HEK293 (cell line): ENCODE results near the gene FCER2.
A peak's percentile ranks its signal among the peaks of the same experiment; 100 is the strongest.

Source experiments
- HIC1 ChIP-seq: fragments of 450-650 bp; formaldehyde crosslinking; IDR thresholded peaks from 2 replicates; pipeline ENCODE4 v1.5.1; 2016; ENCODE audit warnings: missing biosample characterization, missing genetic modification characterization
- OSR2 ChIP-seq: fragments of 450-650 bp; formaldehyde crosslinking; IDR thresholded peaks from 2 replicates; pipeline ENCODE4 v1.5.1; 2016; ENCODE audit warnings: missing biosample characterization, missing genetic modification characterization
- REST ChIP-seq: fragments of 450-650 bp; formaldehyde crosslinking; IDR thresholded peaks from 2 replicates; pipeline ENCODE4 v1.5.1; 2016; ENCODE audit warnings: missing biosample characterization, missing genetic modification characterization
- YY1 ChIP-seq: fragments of 450-650 bp; formaldehyde crosslinking; IDR thresholded peaks from 2 replicates; pipeline ENCODE4 v1.5.1; 2018; ENCODE audit warnings: missing biosample characterization, missing genetic modification characterization
- ZNF112 ChIP-seq: fragments of 450-650 bp; formaldehyde crosslinking; IDR thresholded peaks from 2 replicates; pipeline ENCODE4 v1.5.0; 2017; ENCODE audit warnings: missing biosample characterization, missing genetic modification characterization
- ZNF121 ChIP-seq: fragments of 450-650 bp; formaldehyde crosslinking; IDR thresholded peaks from 2 replicates; pipeline ENCODE4 v1.5.1; 2016; ENCODE audit warnings: missing biosample characterization, missing genetic modification characterization
- ZNF311 ChIP-seq: fragments of 450-650 bp; formaldehyde crosslinking; IDR thresholded peaks from 2 replicates; pipeline ENCODE4 v1.5.1; 2017; ENCODE audit warnings: missing biosample characterization, missing genetic modification characterization, borderline replicate concordance
- ZNF621 ChIP-seq: fragments of 450-650 bp; formaldehyde crosslinking; IDR thresholded peaks from 2 replicates; pipeline ENCODE4 v1.5.1; 2017; ENCODE audit warnings: missing biosample characterization, missing genetic modification characterization
- ZNF776 ChIP-seq: fragments of 450-650 bp; formaldehyde crosslinking; IDR thresholded peaks from 2 replicates; pipeline ENCODE4 v1.5.0; 2017; ENCODE audit warnings: missing biosample characterization, missing genetic modification characterization, borderline replicate concordance
- ZNF777 ChIP-seq: fragments of 450-650 bp; formaldehyde crosslinking; IDR thresholded peaks from 2 replicates; pipeline ENCODE4 v1.5.1; 2017; ENCODE audit warnings: missing biosample characterization, missing genetic modification characterization, borderline replicate concordance
- TF ChIP-seq, protein P1 (sequence below): fragments of 450-650 bp; formaldehyde crosslinking; IDR thresholded peaks from 2 replicates; pipeline ENCODE4 v1.5.1; 2016; ENCODE audit warnings: missing biosample characterization, missing genetic modification characterization
- TF ChIP-seq, protein P2 (sequence below): fragments of 450-650 bp; formaldehyde crosslinking; IDR thresholded peaks from 2 replicates; pipeline ENCODE4 v1.5.1; 2016; ENCODE audit warnings: missing biosample characterization, missing genetic modification characterization
- TF ChIP-seq, protein P3 (sequence below): fragments of 450-650 bp; formaldehyde crosslinking; optimal IDR thresholded peaks from 2 replicates; pipeline ENCODE3; 2016; ENCODE audit warnings: missing biosample characterization, mild to moderate bottlenecking, missing genetic modification characterization

GRCh38 chr19:7648265-7649014, 53.5 kb downstream of the FCER2 start:
- TF ChIP-seq, protein P1, sequence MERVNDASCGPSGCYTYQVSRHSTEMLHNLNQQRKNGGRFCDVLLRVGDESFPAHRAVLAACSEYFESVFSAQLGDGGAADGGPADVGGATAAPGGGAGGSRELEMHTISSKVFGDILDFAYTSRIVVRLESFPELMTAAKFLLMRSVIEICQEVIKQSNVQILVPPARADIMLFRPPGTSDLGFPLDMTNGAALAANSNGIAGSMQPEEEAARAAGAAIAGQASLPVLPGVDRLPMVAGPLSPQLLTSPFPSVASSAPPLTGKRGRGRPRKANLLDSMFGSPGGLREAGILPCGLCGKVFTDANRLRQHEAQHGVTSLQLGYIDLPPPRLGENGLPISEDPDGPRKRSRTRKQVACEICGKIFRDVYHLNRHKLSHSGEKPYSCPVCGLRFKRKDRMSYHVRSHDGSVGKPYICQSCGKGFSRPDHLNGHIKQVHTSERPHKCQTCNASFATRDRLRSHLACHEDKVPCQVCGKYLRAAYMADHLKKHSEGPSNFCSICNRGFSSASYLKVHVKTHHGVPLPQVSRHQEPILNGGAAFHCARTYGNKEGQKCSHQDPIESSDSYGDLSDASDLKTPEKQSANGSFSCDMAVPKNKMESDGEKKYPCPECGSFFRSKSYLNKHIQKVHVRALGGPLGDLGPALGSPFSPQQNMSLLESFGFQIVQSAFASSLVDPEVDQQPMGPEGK (tag by site-specific recombination): no peak
- TF ChIP-seq ZNF121 (peak; percentile 88), REST (tag by site-specific recombination) (no peak), ZNF112 (no peak), ZNF776 (tag by site-specific recombination) (no peak), ZNF777 (tag by site-specific recombination) (no peak), HIC1 (tag by site-specific recombination) (no peak), ZNF311 (tag by site-specific recombination) (no peak), YY1 (tag by site-specific recombination) (no peak), ZNF621 (tag by site-specific recombination) (no peak), OSR2 (no peak)
- TF ChIP-seq, protein P2, sequence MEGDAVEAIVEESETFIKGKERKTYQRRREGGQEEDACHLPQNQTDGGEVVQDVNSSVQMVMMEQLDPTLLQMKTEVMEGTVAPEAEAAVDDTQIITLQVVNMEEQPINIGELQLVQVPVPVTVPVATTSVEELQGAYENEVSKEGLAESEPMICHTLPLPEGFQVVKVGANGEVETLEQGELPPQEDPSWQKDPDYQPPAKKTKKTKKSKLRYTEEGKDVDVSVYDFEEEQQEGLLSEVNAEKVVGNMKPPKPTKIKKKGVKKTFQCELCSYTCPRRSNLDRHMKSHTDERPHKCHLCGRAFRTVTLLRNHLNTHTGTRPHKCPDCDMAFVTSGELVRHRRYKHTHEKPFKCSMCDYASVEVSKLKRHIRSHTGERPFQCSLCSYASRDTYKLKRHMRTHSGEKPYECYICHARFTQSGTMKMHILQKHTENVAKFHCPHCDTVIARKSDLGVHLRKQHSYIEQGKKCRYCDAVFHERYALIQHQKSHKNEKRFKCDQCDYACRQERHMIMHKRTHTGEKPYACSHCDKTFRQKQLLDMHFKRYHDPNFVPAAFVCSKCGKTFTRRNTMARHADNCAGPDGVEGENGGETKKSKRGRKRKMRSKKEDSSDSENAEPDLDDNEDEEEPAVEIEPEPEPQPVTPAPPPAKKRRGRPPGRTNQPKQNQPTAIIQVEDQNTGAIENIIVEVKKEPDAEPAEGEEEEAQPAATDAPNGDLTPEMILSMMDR (tag by site-specific recombination): no peak
- TF ChIP-seq, protein P3, sequence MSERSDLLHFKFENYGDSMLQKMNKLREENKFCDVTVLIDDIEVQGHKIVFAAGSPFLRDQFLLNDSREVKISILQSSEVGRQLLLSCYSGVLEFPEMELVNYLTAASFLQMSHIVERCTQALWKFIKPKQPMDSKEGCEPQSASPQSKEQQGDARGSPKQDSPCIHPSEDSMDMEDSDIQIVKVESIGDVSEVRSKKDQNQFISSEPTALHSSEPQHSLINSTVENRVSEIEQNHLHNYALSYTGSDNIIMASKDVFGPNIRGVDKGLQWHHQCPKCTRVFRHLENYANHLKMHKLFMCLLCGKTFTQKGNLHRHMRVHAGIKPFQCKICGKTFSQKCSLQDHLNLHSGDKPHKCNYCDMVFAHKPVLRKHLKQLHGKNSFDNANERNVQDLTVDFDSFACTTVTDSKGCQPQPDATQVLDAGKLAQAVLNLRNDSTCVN: no peak
